H1 (cell line): Measurements from ENCODE around the gene DMXL1. TPM values are rescaled to one million over a fixed set of nuclear protein-coding genes. Genes with fewer than 3 reads are reported as not detected.

Experiments
- BCL11A ChIP-seq, 2 experiments: IDR thresholded peaks; one replicate each; pipeline ENCODE4 v1.6.1; 2011; ENCODE audit warnings: low read depth in 2 of 2, low read length in 2 of 2, mild to moderate bottlenecking in 2 of 2
- SRF ChIP-seq: IDR thresholded peaks from 2 replicates; pipeline ENCODE4 v1.6.1; 2011; ENCODE audit warnings: mild to moderate bottlenecking, low read depth, low read length, moderate library complexity
- polyA plus RNA-seq, 7 experiments: library from polyadenylated mRNA; depleted of rRNA in 3 of 7; stranded (reverse) in 5 of 7; unstranded in 2 of 7; fragments of >200 nt in 5 of 7; fragments of 200-250 nt in 2 of 7; gene quantifications; 1 replicate in 5 of 7; 2 replicates in 1 of 7; 4 replicates in 1 of 7; pipeline versions ENCODE4 v1.2.1 to v1.2.3, GENCODE V29; 2011 to 2013; ENCODE audit warnings: missing spikeins in 2 of 7, mixed read lengths in 2 of 7
- total RNA-seq: library from RNA; stranded (reverse); fragmentation: NEBNext Ultra II Directional; extraction: Animal tissue kit (Norgen Biotek cat#: 25700); gene quantifications from 2 replicates; pipeline ENCODE4 v1.2.1, GENCODE V29; 2021
- TF ChIP-seq, protein P1 (sequence below): fragments of 300-600 bp; sonication (generic); IDR thresholded peaks from 2 replicates; pipeline ENCODE4 v1.7.1; 2012; ENCODE audit warnings: low read length, moderate library complexity, mild to moderate bottlenecking, inconsistent platforms; ENCODE audit not compliant: insufficient replicate concordance
- TF ChIP-seq, protein P2 (sequence below): IDR thresholded peaks from 2 replicates; pipeline ENCODE4 v1.6.1; 2012; ENCODE audit warnings: inconsistent platforms

DMXL1 gene
- total and polyA plus RNA-seq, 2 of the 8 experiments (the other 6 are each of a cell fraction or from before 2014, with no cell fraction given): 10.1 to 43.9 TPM

DNA sequence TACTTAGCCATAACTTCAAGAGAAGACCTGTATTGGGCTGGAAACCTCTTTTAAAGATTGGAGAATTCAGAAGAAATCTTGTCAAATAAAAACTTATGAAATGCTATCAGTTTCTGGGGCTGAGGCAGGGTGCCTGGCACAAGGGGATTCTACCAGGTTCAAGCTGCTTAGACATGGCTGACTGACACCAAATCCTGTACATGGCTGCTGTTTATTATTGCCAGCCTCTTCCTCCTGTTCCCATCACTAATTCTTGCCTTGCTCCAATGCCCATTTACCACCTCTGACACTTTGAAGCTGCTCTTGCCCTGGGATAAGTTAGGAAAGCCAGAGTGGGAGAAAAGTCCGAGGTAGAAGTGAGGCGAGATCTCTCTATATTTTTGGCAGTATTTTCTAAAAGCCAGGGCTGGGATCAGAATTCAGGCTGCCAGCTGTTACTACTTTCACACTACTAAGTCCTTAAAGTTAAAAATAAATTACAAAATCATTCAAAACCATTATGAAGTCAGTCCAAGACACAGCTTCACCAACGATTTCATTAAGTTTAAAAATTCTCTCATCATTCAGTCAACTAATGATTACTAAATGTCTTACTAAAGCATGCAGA is 218.7 kb downstream of the DMXL1 start (continued):
- TF ChIP-seq, protein P1, sequence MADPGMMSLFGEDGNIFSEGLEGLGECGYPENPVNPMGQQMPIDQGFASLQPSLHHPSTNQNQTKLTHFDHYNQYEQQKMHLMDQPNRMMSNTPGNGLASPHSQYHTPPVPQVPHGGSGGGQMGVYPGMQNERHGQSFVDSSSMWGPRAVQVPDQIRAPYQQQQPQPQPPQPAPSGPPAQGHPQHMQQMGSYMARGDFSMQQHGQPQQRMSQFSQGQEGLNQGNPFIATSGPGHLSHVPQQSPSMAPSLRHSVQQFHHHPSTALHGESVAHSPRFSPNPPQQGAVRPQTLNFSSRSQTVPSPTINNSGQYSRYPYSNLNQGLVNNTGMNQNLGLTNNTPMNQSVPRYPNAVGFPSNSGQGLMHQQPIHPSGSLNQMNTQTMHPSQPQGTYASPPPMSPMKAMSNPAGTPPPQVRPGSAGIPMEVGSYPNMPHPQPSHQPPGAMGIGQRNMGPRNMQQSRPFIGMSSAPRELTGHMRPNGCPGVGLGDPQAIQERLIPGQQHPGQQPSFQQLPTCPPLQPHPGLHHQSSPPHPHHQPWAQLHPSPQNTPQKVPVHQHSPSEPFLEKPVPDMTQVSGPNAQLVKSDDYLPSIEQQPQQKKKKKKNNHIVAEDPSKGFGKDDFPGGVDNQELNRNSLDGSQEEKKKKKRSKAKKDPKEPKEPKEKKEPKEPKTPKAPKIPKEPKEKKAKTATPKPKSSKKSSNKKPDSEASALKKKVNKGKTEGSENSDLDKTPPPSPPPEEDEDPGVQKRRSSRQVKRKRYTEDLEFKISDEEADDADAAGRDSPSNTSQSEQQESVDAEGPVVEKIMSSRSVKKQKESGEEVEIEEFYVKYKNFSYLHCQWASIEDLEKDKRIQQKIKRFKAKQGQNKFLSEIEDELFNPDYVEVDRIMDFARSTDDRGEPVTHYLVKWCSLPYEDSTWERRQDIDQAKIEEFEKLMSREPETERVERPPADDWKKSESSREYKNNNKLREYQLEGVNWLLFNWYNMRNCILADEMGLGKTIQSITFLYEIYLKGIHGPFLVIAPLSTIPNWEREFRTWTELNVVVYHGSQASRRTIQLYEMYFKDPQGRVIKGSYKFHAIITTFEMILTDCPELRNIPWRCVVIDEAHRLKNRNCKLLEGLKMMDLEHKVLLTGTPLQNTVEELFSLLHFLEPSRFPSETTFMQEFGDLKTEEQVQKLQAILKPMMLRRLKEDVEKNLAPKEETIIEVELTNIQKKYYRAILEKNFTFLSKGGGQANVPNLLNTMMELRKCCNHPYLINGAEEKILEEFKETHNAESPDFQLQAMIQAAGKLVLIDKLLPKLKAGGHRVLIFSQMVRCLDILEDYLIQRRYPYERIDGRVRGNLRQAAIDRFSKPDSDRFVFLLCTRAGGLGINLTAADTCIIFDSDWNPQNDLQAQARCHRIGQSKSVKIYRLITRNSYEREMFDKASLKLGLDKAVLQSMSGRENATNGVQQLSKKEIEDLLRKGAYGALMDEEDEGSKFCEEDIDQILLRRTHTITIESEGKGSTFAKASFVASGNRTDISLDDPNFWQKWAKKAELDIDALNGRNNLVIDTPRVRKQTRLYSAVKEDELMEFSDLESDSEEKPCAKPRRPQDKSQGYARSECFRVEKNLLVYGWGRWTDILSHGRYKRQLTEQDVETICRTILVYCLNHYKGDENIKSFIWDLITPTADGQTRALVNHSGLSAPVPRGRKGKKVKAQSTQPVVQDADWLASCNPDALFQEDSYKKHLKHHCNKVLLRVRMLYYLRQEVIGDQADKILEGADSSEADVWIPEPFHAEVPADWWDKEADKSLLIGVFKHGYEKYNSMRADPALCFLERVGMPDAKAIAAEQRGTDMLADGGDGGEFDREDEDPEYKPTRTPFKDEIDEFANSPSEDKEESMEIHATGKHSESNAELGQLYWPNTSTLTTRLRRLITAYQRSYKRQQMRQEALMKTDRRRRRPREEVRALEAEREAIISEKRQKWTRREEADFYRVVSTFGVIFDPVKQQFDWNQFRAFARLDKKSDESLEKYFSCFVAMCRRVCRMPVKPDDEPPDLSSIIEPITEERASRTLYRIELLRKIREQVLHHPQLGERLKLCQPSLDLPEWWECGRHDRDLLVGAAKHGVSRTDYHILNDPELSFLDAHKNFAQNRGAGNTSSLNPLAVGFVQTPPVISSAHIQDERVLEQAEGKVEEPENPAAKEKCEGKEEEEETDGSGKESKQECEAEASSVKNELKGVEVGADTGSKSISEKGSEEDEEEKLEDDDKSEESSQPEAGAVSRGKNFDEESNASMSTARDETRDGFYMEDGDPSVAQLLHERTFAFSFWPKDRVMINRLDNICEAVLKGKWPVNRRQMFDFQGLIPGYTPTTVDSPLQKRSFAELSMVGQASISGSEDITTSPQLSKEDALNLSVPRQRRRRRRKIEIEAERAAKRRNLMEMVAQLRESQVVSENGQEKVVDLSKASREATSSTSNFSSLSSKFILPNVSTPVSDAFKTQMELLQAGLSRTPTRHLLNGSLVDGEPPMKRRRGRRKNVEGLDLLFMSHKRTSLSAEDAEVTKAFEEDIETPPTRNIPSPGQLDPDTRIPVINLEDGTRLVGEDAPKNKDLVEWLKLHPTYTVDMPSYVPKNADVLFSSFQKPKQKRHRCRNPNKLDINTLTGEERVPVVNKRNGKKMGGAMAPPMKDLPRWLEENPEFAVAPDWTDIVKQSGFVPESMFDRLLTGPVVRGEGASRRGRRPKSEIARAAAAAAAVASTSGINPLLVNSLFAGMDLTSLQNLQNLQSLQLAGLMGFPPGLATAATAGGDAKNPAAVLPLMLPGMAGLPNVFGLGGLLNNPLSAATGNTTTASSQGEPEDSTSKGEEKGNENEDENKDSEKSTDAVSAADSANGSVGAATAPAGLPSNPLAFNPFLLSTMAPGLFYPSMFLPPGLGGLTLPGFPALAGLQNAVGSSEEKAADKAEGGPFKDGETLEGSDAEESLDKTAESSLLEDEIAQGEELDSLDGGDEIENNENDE: no peak
- TF ChIP-seq, protein P2, sequence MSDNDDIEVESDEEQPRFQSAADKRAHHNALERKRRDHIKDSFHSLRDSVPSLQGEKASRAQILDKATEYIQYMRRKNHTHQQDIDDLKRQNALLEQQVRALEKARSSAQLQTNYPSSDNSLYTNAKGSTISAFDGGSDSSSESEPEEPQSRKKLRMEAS: no peak
- TF ChIP-seq SRF: no peak
- no peak for TF ChIP-seq BCL11A (IDR thresholded peaks at IDR 0.05; ENCODE audit: low read depth in 2 of 2, low read length in 2 of 2)
